ENCODE data around the gene DGKI. TPM values are rescaled to one million over a fixed set of nuclear protein-coding genes. Genes with fewer than 3 reads are reported as not detected.

DGKI gene
- total RNA-seq, 4 donors from 2014 or later, result 0.44 to 1.1 (median 1.0) TPM; not detected in 1

GRCh38 chr7:137603043-137603442 is 243.7 kb downstream of the DGKI start:
- Histone ChIP-seq H3K27me3 (no peaks in the 10 kb centered on the region), H3K9me3 (no peaks in the 10 kb centered on the region), H3K36me3 (no peaks in the 10 kb centered on the region), H3K4me1 (no peaks in the 10 kb centered on the region), H3K4me3 (no peak overlapping the region), H3K27ac (no peak overlapping the region)
- 8 to 20% methylated on average over 2 of the region's 2 CpGs for WGBS, 2 donors
- intact Hi-C loops (cut with DNase I), result no loop called here
- no peak for TF ChIP-seq CTCF (IDR thresholded peaks at IDR 0.05)
- TF ChIP-seq POLR2A (IDR thresholded peaks at IDR 0.05), result no peak
- DNase-seq, result no peak

- 78 to 85% methylated on average over 6 of the region's 6 CpGs for WGBS, 2 donors
- TF ChIP-seq POLR2A (IDR thresholded peaks at IDR 0.05) (no peak), CTCF (IDR thresholded peaks at IDR 0.05) (no peak)
Measured at GRCh38 chr7:137601642-137602041, 245.1 kb downstream of the DGKI start.

GRCh38 chr7:137597856-137598255 is 248.9 kb downstream of the DGKI start:
- H3K27ac ChIP-seq, result no peak overlapping the region
- H3K27me3 ChIP-seq, result no peaks in the 10 kb centered on the region
- intact Hi-C loops (cut with DNase I), result no loop called here
- no peaks in the 10 kb centered on the region for H3K36me3 ChIP-seq
- TF ChIP-seq CTCF (IDR thresholded peaks at IDR 0.05) (no peak), POLR2A (IDR thresholded peaks at IDR 0.05) (no peak)
- H3K9me3 ChIP-seq, result no peaks in the 10 kb centered on the region
- no peak for DNase-seq
- H3K4me3 ChIP-seq, result no peak overlapping the region
- 70% methylated on average over 4 of the region's 4 CpGs for WGBS, 2 donors
- no peaks in the 10 kb centered on the region for H3K4me1 ChIP-seq

More at GRCh38 chr7:137601642-137602041, 245.1 kb downstream of the DGKI start:
- H3K27me3 ChIP-seq, result no peaks in the 10 kb centered on the region
- intact Hi-C loops (cut with DNase I), result no loop called here
- no peak overlapping the region for H3K27ac ChIP-seq
- no peak overlapping the region for H3K4me3 ChIP-seq
- no peak for DNase-seq
- H3K9me3 ChIP-seq, result no peaks in the 10 kb centered on the region
- H3K4me1 ChIP-seq, result no peaks in the 10 kb centered on the region
- H3K36me3 ChIP-seq, result no peaks in the 10 kb centered on the region

GRCh38 chr7:137593115-137593711 is 253.6 kb downstream of the DGKI start:
- Histone ChIP-seq H3K36me3 (no peaks in the 10 kb centered on the region), H3K9me3 (no peaks in the 10 kb centered on the region), H3K4me3 (no peak overlapping the region), H3K27me3 (no peaks in the 10 kb centered on the region), H3K4me1 (peaks cover 0 to 13% (median 9%) of the 10 kb centered on the region in 3 donors), H3K27ac (no peak overlapping the region)
- intact Hi-C loops (cut with DNase I), result no loop called here
- TF ChIP-seq POLR2A (IDR thresholded peaks at IDR 0.05) (no peak), CTCF (IDR thresholded peaks at IDR 0.05) (no peak)
- 67 to 80% methylated on average over 5 of the region's 5 CpGs for WGBS, 2 donors
- no peak for DNase-seq

- H3K36me3 ChIP-seq, result no peaks in the 10 kb centered on the region
- no peak for DNase-seq
- TF ChIP-seq POLR2A (IDR thresholded peaks at IDR 0.05) (no peak), CTCF (IDR thresholded peaks at IDR 0.05) (peak in 5 of 6 experiments; percentile 23 to 74 (median 45))
- no peak overlapping the region for H3K27ac ChIP-seq
- no peaks in the 10 kb centered on the region for H3K27me3 ChIP-seq
- 31 to 36% methylated on average over 6 of the region's 6 CpGs for WGBS, 2 donors
- H3K9me3 ChIP-seq, result no peaks in the 10 kb centered on the region
- H3K4me1 ChIP-seq, result peaks cover 0 to 13% (median 9%) of the 10 kb centered on the region in 3 donors
- intact Hi-C loops (cut with DNase I), result no loop called here
- no peak overlapping the region for H3K4me3 ChIP-seq
Measured at GRCh38 chr7:137592232-137592896, 254.4 kb downstream of the DGKI start.
